AG04449 (cell line): ENCODE results near the gene RFX1.

ENCODE experiments used
- CTCF ChIA-PET: fragments of 350-600 bp; formaldehyde crosslinking; extraction: SDS; loops from one replicate; lab custom pipeline; 2021; ENCODE audit warnings: antibody characterized with exemption; lab: Yijun Ruan, JAX
- POLR2A ChIA-PET: fragments of 400-600, 350-600 bp; formaldehyde crosslinking; extraction: SDS; loops from one replicate; lab custom pipeline; 2020; ENCODE audit warnings: antibody characterized with exemption, inconsistent platforms; lab: Yijun Ruan, JAX
- DNase-seq: peaks from one replicate; pipeline ENCODE4 v3.0.0-alpha.2; 2010; ENCODE audit warnings: low read depth, low spot score
- H3K4me3 ChIP-seq: 2 replicates; pipeline ENCODE4 v1.5.1; 2011; ENCODE audit warnings: low read depth, mild to moderate bottlenecking, control low read depth, low read length
- CTCF ChIP-seq: IDR thresholded peaks from one replicate; pipeline ENCODE4 v1.5.1; 2011; ENCODE audit warnings: mild to moderate bottlenecking, moderate library complexity, low read length, control low read depth, inconsistent platforms; ENCODE audit not compliant: insufficient read depth; ENCODE audit errors: missing control alignments

Gene RFX1

DNA sequence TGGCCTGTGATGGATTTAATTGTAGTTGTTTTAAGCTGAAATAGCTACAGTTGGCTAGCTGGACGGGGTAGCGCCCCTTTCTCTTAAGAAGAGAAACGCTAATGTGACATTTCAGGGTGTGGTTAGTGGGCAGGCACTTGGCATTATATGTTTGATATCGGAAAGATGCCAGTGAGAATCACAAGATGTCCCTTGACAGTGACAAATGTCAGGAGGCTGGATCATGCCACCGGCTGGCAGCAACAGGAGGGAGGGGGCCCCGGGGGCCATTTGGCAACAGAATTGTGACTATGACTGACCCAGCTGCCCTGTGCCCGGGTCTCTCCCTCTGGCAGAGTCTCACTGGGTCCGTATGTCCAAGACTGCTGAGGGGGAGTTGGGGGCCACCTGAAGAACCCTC lies 49.1 kb downstream of the RFX1 start:
- no peak for TF ChIP-seq CTCF
- no peak overlapping the region for H3K4me3 ChIP-seq
- ChIA-PET CTCF (interaction anchor here (1.1 kb wide), 1 partner anchor 116 kb away, joined by 3 read pairs; the partner anchor contains the start of gene MISP3), POLR2A (no interaction called here)
- no peak for DNase-seq

GRCh38 chr19:13956365-13956744 lies 49.8 kb downstream of the RFX1 start:
- TF ChIP-seq CTCF, result no peak
- DNase-seq, result no peak
- CTCF ChIA-PET, result interaction anchor here (1.1 kb wide), 1 partner anchor 116 kb away, joined by 3 read pairs; the partner anchor contains the start of gene MISP3
- POLR2A ChIA-PET, result no interaction called here
- no peak overlapping the region for H3K4me3 ChIP-seq

GRCh38 chr19:13955662-13956364 lies 50.3 kb downstream of the RFX1 start:
- no peak for DNase-seq
- TF ChIP-seq CTCF, result no peak
- CTCF ChIA-PET, result interaction anchor here (1.1 kb wide), 1 partner anchor 117 kb away, joined by 3 read pairs; the partner anchor contains the start of gene MISP3
- POLR2A ChIA-PET, result no interaction called here
- H3K4me3 ChIP-seq, result no peak overlapping the region

DNA sequence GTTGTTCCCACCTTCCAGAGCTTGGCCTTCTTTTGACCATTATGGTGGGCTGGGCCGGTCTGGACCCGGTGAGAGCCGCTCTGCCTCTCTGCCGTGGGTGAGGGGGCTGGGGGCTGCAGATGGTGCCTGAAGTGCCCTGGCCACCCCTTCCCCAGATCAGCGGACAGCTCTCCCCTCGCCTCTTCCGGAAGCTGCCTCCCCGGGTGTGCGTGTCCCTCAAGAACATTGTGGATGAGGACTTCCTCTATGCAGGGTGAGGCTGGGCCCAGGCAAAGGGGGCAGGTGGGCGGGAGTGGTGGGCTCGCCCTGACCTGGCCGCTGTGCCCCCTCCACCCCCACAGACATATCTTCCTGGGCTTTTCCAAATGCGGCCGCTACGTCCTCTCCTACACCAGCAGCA lies 51.9 kb downstream of the RFX1 start:
- ChIA-PET CTCF (interaction anchor here (1.3 to 1.9 kb wide), 4 partner anchors 70 to 122 kb away, joined by 4 to 9 read pairs (median 7); partner anchors contain the start of gene MISP3), POLR2A (no interaction called here)
- TF ChIP-seq CTCF, result no peak
- H3K4me3 ChIP-seq, result no peak overlapping the region
- DNase-seq, result no peak

DNA sequence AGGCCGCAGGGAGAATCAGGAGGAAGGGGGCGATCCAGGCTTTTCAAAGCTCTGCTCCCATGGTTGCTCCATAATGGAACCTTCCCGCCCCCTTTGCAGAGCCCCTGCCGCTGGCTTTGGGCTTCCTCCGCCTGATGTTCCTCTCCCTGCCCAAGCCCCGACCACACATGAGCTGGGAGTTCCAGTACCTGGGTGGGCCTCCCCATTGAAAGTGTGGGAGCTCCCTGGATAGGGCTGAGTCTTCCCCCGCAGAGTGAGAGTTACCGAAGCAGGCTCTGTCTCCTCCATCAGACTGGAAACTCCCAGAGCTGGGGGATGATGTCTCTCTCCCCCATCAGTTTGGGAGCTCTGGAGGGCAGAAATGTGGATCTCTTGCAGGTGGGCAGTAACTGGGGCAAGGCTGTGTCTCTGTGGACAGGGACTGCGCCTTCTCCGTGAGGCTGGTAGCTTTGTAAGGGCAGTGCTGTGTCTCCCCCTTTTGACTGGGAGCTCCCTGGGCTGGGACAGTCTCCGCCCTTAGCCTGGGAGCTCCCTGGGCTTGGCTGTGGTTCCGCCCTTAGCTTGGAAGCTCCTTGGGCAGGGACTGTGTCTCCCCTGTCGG lies 53.1 kb downstream of the RFX1 start:
- ChIA-PET POLR2A (interaction anchor here (0.6 to 1.6 kb wide), 3 partner anchors 14 to 119 kb away, joined by 3 to 7 read pairs (median 5); partner anchors contain the start of gene PODNL1), CTCF (interaction anchor here (0.7 to 2.3 kb wide), 11 partner anchors 15 to 184 kb away, joined by 3 to 11 read pairs (median 6); partner anchors contain the start of genes ASF1B, MISP3 and PODNL1)
- no peak for DNase-seq
- TF ChIP-seq CTCF, result peak; percentile 35
- H3K4me3 ChIP-seq, result peak overlapping the region; percentile 78

GRCh38 chr19:13952154-13952930 lies 53.8 kb downstream of the RFX1 start, which contains the start of gene DCAF15:
TSS of gene DCAF15 (plus strand) at chr19:13952509. CDS start at chr19:13952513, 4 bp downstream.
- no peak for TF ChIP-seq CTCF
- CTCF ChIA-PET, result interaction anchor here (0.7 to 2.3 kb wide), 8 partner anchors 14 to 128 kb away, joined by 3 to 11 read pairs (median 7); partner anchors contain the start of genes MISP3 and PODNL1
- POLR2A ChIA-PET, result interaction anchor here (1.0 to 1.6 kb wide), 2 partner anchors 14 to 54 kb away, joined by 4 to 7 read pairs; partner anchors contain the start of genes PODNL1 and RFX1
- DNase-seq, result peak; percentile 98
- peak within 1 kb of the TSS; percentile 78 for H3K4me3 ChIP-seq
